PFSK-1 (cell line): ENCODE results near the gene LRRC8D.

Experiments
- FOXP2 ChIP-seq: optimal IDR thresholded peaks from 2 replicates; pipeline ENCODE3; 2011; ENCODE audit warnings: borderline replicate concordance, control low read depth, inconsistent platforms; ENCODE audit not compliant: insufficient read depth; ENCODE audit errors: extremely low read length, extremely low read depth
- POLR2AphosphoS5 ChIP-seq: IDR thresholded peaks from 2 replicates; pipeline ENCODE4 v1.6.1; 2012; ENCODE audit warnings: low read depth, mild to moderate bottlenecking, control low read depth, low read length, moderate library complexity
- REST ChIP-seq, 2 experiments: IDR thresholded peaks; 2 replicates each; pipeline versions ENCODE4 v1.6.1 to v1.8.0; 2011 to 2012; ENCODE audit warnings: low read depth in 2 of 2, low read length in 2 of 2, control low read depth in 1 of 2, inconsistent platforms in 1 of 2, mild to moderate bottlenecking in 1 of 2, moderate library complexity in 1 of 2; ENCODE audit not compliant: insufficient read depth in 1 of 2
- SIN3A ChIP-seq: IDR thresholded peaks from 2 replicates; pipeline ENCODE4 v1.6.1; 2012; ENCODE audit warnings: mild to moderate bottlenecking, low read length, moderate library complexity, borderline replicate concordance; ENCODE audit not compliant: insufficient read depth
- TAF1 ChIP-seq: IDR thresholded peaks from 2 replicates; pipeline ENCODE4 v1.6.1; 2012; ENCODE audit warnings: low read length, control low read depth, borderline replicate concordance; ENCODE audit not compliant: insufficient read depth

Gene LRRC8D

GRCh38 chr1:89815040-89815439 lies 5.8 kb upstream of the LRRC8D start:
- TF ChIP-seq TAF1 (no peak), POLR2AphosphoS5 (peak; percentile 41)

GRCh38 chr1:89815611-89816010 lies 5.2 kb upstream of the LRRC8D start:
- TF ChIP-seq REST (IDR thresholded peaks at IDR 0.05; ENCODE audit: insufficient read depth in 1 of 2, low read depth in 2 of 2, low read length in 2 of 2) (no peak), SIN3A (no peak), FOXP2 (no peak), TAF1 (no peak), POLR2AphosphoS5 (no peak; the same call in 1 of the 2 replicates)

- TF ChIP-seq REST (IDR thresholded peaks at IDR 0.05; ENCODE audit: insufficient read depth in 1 of 2, low read depth in 2 of 2, low read length in 2 of 2) (no peak), FOXP2 (no peak), SIN3A (no peak), TAF1 (no peak), POLR2AphosphoS5 (no peak)
Observed at GRCh38 chr1:89816366-89816765, 4.5 kb upstream of the LRRC8D start.

GRCh38 chr1:89821322-89822108 lies 683 bp downstream of the LRRC8D start:
- peak; percentile 41; the same call in 1 of the 2 replicates for TF ChIP-seq POLR2AphosphoS5
- TF ChIP-seq FOXP2: peak; percentile 8
- TF ChIP-seq REST (IDR thresholded peaks at IDR 0.05; ENCODE audit: insufficient read depth in 1 of 2, low read depth in 2 of 2, low read length in 2 of 2): no peak
- TF ChIP-seq SIN3A: no peak
- no peak for TF ChIP-seq TAF1

- TF ChIP-seq SIN3A (no peak), REST (IDR thresholded peaks at IDR 0.05; ENCODE audit: insufficient read depth in 1 of 2, low read depth in 2 of 2, low read length in 2 of 2) (no peak), FOXP2 (no peak), POLR2AphosphoS5 (no peak), TAF1 (no peak)
Observed at GRCh38 chr1:89822109-89822962, 1.5 kb downstream of the LRRC8D start.
